HepG2 (cell line): Measurements from ENCODE around the gene PEX3. TPM values are rescaled to one million over a fixed set of nuclear protein-coding genes. Genes with fewer than 3 reads are reported as not detected.

Experiments
- ATAC-seq: fragments of 200-7000 bp; cut with Tn5 transposase; 3 replicates; pipeline ENCODE4 v1.9.1; 2020; ENCODE audit warnings: mild to moderate bottlenecking, moderate library complexity
- BruUV-seq: library from RNA; stranded (reverse); fragments of 400-500 nt; replicated peaks from 2 replicates; lab custom pipeline; 2021; lab: Mats Ljungman, UMichigan
- CTCF ChIA-PET: fragments of 300-600 bp; formaldehyde crosslinking; extraction: SDS; loops from one replicate; lab custom pipeline; 2021; ENCODE audit warnings: low total read pairs, inconsistent platforms, low intra/inter-chr PET ratio; lab: Yijun Ruan, JAX
- POLR2A ChIA-PET: fragments of 350-600 bp; sonication (Branson Sonifier 250); formaldehyde crosslinking; loops from one replicate; lab custom pipeline; 2020; ENCODE audit warnings: antibody characterized with exemption, inconsistent platforms; lab: Yijun Ruan, JAX
- DNase-seq: peaks from one replicate; pipeline ENCODE4 v3.0.0-alpha.2; 2015; ENCODE audit warnings: low spot score
- FAIRE-seq: peaks from 3 replicates; lab custom pipeline; 2011; peaks lifted over from hg19 to GRCh38; lab: Jason Lieb, UNC
- H2AFZ ChIP-seq: one replicate; pipeline ENCODE4 v1.6.1; 2011; ENCODE audit warnings: low read length, inconsistent platforms
- H3K27ac ChIP-seq: fragments of 300-600 bp; 3 replicates; pipeline ENCODE4 v1.8.0; 2011; ENCODE audit warnings: mixed run types, mild to moderate bottlenecking, mixed read lengths, low read length, inconsistent platforms; ENCODE audit not compliant: insufficient read depth; ENCODE audit errors: extremely low read length
- H3K27me3 ChIP-seq, 2 experiments: fragments of 200-600 bp in 1 of 2; 2 replicates in 1 of 2; 3 replicates in 1 of 2; pipeline versions ENCODE4 v1.6.0 to v1.8.0; 2011; ENCODE audit warnings: low read length in 2 of 2, mild to moderate bottlenecking in 2 of 2, moderate library complexity in 2 of 2, inconsistent platforms in 1 of 2; ENCODE audit not compliant: insufficient read depth in 2 of 2, control insufficient read depth in 1 of 2
- H3K36me3 ChIP-seq, 2 experiments: fragments of 200-600 bp in 1 of 2; replicated peaks in 1 of 2; 2 replicates in 1 of 2; 3 replicates in 1 of 2; pipeline versions ENCODE4 v1.5.1 to v1.8.0; 2011; ENCODE audit warnings: low read length in 2 of 2, inconsistent platforms in 1 of 2; ENCODE audit not compliant: insufficient read depth in 2 of 2, control insufficient read depth in 1 of 2
- H3K4me1 ChIP-seq: 2 replicates; pipeline ENCODE4 v1.5.1; 2012; ENCODE audit warnings: low read length, inconsistent platforms; ENCODE audit not compliant: insufficient read depth
- H3K4me2 ChIP-seq: 2 replicates; pipeline ENCODE4 v1.6.0; 2011; ENCODE audit warnings: low read depth, low read length, inconsistent platforms
- H3K4me3 ChIP-seq, 3 experiments: fragments of 200-600 bp in 1 of 3; sonication (generic), shearing (Covaris generic) in 1 of 3; replicated peaks in 1 of 3; 2 replicates each; pipeline ENCODE4 v1.5.1; 2011 to 2016; ENCODE audit warnings: low read length in 3 of 3, inconsistent platforms in 2 of 3, low read depth in 2 of 3, mild to moderate bottlenecking in 2 of 3, control low read depth in 1 of 3, mixed read lengths in 1 of 3; ENCODE audit not compliant: insufficient read depth in 1 of 3
- H3K79me2 ChIP-seq: one replicate; pipeline ENCODE4 v1.6.1; 2011; ENCODE audit warnings: low read length, inconsistent platforms; ENCODE audit not compliant: insufficient read depth
- H3K9ac ChIP-seq: 2 replicates; pipeline ENCODE4 v1.6.0; 2011; ENCODE audit warnings: mild to moderate bottlenecking, low read depth, low read length, inconsistent platforms; ENCODE audit not compliant: insufficient read depth
- H3K9me3 ChIP-seq: 2 replicates; pipeline ENCODE4 v1.5.1; 2012; ENCODE audit warnings: mild to moderate bottlenecking, low read length
- H4K20me1 ChIP-seq: 2 replicates; pipeline ENCODE4 v1.6.0; 2011; ENCODE audit warnings: inconsistent platforms, mild to moderate bottlenecking, low read length, moderate library complexity; ENCODE audit not compliant: insufficient read depth
- MAF1 ChIP-seq: sonication (generic); formaldehyde crosslinking; IDR thresholded peaks from 2 replicates; pipeline ENCODE4 v1.5.0; 2020; ENCODE audit warnings: missing genetic modification reagents, borderline replicate concordance
- PAX8 ChIP-seq: sonication (generic); formaldehyde crosslinking; IDR thresholded peaks from 2 replicates; pipeline ENCODE4 v1.8.0; 2022; ENCODE audit warnings: mild to moderate bottlenecking, missing genetic modification reagents, borderline replicate concordance
- SNAI1 ChIP-seq: sonication (generic); formaldehyde crosslinking; IDR thresholded peaks from 2 replicates; pipeline ENCODE4 v1.5.0; 2020; ENCODE audit warnings: mild to moderate bottlenecking, missing genetic modification reagents, borderline replicate concordance
- ZNF121 ChIP-seq: sonication (generic); formaldehyde crosslinking; IDR thresholded peaks from 2 replicates; pipeline ENCODE4 v1.5.0; 2020; ENCODE audit warnings: mild to moderate bottlenecking, missing genetic modification reagents
- WGBS: methylation state at CpG from one replicate; pipeline ENCODE4 v1.1.6; 2017; ENCODE audit warnings: low lambda C conversion rate; 5-methylcytosine and 5-hydroxymethylcytosine counted together
- in situ Hi-C: cut with HindIII; loops from 2 replicates; pipeline ENCODE4 v1.10.0; 2017; ENCODE audit warnings: low pct_unique_long_range_greater_than_20kb; ENCODE audit not compliant: extremely low pct_ligation_motif_present
- intact Hi-C: fragments of 100-400 bp; cut with micrococcal nuclease; formaldehyde crosslinking; loops from one replicate; pipeline ENCODE4 v1.10.0; 2022; ENCODE audit not compliant: unreplicated experiment
- polyA plus RNA-seq, 8 experiments: library from polyadenylated mRNA; depleted of rRNA in 3 of 8; stranded (reverse) in 7 of 8; unstranded in 1 of 8; fragments of >200 nt; fragmentation: Illumina TruSeq in 4 of 8; extraction: Trizol in 4 of 8; gene quantifications; 2 replicates each; pipeline versions ENCODE4 v1.2.1 to v1.2.3, GENCODE V29; 2011 to 2016; ENCODE audit warnings: low read depth in 4 of 8, missing spikeins in 1 of 8, mixed read lengths in 1 of 8; ENCODE audit not compliant: insufficient read depth in 1 of 8
- total RNA-seq, 5 experiments: library from RNA; depleted of rRNA; stranded (reverse); fragments of >200 nt; fragmentation: Illumina TruSeq; extraction: Trizol; gene quantifications; 2 replicates each; pipeline ENCODE4 v1.2.3, GENCODE V29; 2016; ENCODE audit warnings: low read depth in 1 of 5

The PEX3 gene
- total and polyA plus RNA-seq, 2 of the 13 experiments (the other 11 are each of a cell fraction or from before 2014, with no cell fraction given), result 30.9 to 40.8 TPM

DNA sequence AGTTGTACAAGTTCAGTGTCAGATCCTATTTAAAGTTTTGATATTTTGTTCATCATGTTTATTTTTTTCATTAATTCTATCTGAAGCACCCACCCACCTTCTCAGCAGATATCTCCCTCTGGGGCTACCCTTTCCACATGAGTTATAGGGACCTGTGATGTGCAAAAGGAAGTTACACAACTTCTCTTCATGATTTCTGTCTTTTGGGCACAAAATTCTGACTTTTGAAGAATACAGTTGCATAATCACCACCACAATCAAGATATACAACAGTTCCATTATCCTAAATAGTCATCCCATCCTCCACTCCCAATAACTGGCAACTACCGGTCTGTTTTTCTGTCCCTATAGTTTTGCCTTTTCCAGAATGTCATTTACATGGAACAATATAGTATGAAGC, 74.8 kb downstream of the PEX3 start:
- Histone ChIP-seq H3K27me3 (no peaks in the 10 kb centered on the region), H4K20me1 (no peaks in the 10 kb centered on the region), H3K4me3 (no peak overlapping the region), H3K9me3 (no peaks in the 10 kb centered on the region), H3K9ac (no peak overlapping the region), H3K79me2 (no peaks in the 10 kb centered on the region), H3K4me1 (peaks cover 10% of the 10 kb centered on the region; the same call in 1 of the 2 replicates), H3K4me2 (no peak overlapping the region), H3K27ac (no peak overlapping the region), H3K36me3 (no peaks in the 10 kb centered on the region), H2AFZ (no peak overlapping the region)
- no peak for ATAC-seq
- intact Hi-C loops, result no loop called here
- in situ Hi-C loops, result no loop called here
- WGBS, result 21% methylated on average over 1 of the region's 1 CpG
- FAIRE-seq, result no peak
- no peak for DNase-seq
- BruUV-seq, result no TSS peak
- CTCF ChIA-PET, result no interaction called here
- TF ChIP-seq PAX8 (CRISPR knock-in tag), result no peak
- TF ChIP-seq, all 625 proteins: peak for 0
- POLR2A ChIA-PET, result no interaction called here

- Histone ChIP-seq H3K9ac (no peak overlapping the region), H3K4me2 (no peak overlapping the region), H2AFZ (no peak overlapping the region), H3K9me3 (no peaks in the 10 kb centered on the region), H3K4me1 (no peaks in the 10 kb centered on the region), H3K36me3 (no peaks in the 10 kb centered on the region), H3K4me3 (no peak overlapping the region), H3K27me3 (peaks cover 0 to 2% of the 10 kb centered on the region in 2 experiments; a peak in 1 of 5 replicates), H4K20me1 (no peaks in the 10 kb centered on the region), H3K27ac (no peak overlapping the region), H3K79me2 (no peaks in the 10 kb centered on the region)
- ChIA-PET CTCF (no interaction called here), POLR2A (no interaction called here)
- BruUV-seq, result no TSS peak
- no peak for ATAC-seq
- in situ Hi-C loops, result no loop called here
- intact Hi-C loops, result no loop called here
- no peak for FAIRE-seq
- 17% methylated on average over 1 of the region's 1 CpG for WGBS
- no peak for TF ChIP-seq MAF1 (CRISPR knock-in tag)
- TF ChIP-seq SNAI1 (CRISPR knock-in tag), result no peak
- TF ChIP-seq ZNF121, result peak; percentile 57; the same call in 1 of the 2 replicates
- DNase-seq, result no peak
Measured at GRCh38 chr6:143527677-143528076, 77.1 kb downstream of the PEX3 start.
